Measurements from ENCODE around the gene ABLIM1. TPM values are rescaled to one million over a fixed set of nuclear protein-coding genes. Genes with fewer than 3 reads are reported as not detected.

ABLIM1 gene
- total RNA-seq, 2 experiments from 2014 or later: 62.3 to 64.1 TPM

DNA sequence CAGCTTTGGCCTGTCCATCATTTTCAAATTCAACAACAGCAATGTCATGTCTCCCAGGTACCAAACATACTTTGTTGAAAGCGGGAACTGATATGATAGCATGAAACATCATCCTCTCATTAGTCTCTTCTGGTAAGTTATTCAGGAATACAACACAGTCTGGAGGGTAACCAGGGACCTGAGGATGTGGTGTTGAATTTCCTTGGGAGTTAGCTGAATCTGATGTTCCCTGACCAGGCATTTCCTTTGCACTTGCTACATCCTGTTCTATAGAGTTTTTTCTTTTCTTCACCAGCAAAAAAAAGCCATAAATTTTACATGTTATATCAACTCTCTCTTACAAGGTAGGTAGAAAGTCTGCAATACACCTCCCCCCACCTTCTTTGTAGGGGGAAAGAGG, 156.0 kb downstream of the ABLIM1 start:
- CTCF ChIA-PET: interaction anchor here (0.7 to 9.0 kb wide), 5 partner anchors 15 to 198 kb away, joined by 3 to 149 read pairs (median 10); no protein-coding TSS in a partner anchor
- H3K9me3 Mint-ChIP-seq (ENCODE audit: insufficient read depth): no peaks in the 10 kb centered on the region
- POLR2A ChIA-PET: interaction anchor here (1.4 kb wide), 1 partner anchor 39 kb away, joined by 3 read pairs; no protein-coding TSS in a partner anchor
- peak overlapping the region; percentile 24 for H3K27ac Mint-ChIP-seq
- no peaks in the 10 kb centered on the region for H3K27me3 Mint-ChIP-seq (ENCODE audit: low read depth)
- ATAC-seq: no peak
- H3K36me3 Mint-ChIP-seq (ENCODE audit: low read depth): peaks cover 16% of the 10 kb centered on the region
- no peak for DNase-seq
- H3K4me3 Mint-ChIP-seq: no peak overlapping the region
- H3K4me1 Mint-ChIP-seq (ENCODE audit: low read depth): peaks cover 79% of the 10 kb centered on the region

DNA sequence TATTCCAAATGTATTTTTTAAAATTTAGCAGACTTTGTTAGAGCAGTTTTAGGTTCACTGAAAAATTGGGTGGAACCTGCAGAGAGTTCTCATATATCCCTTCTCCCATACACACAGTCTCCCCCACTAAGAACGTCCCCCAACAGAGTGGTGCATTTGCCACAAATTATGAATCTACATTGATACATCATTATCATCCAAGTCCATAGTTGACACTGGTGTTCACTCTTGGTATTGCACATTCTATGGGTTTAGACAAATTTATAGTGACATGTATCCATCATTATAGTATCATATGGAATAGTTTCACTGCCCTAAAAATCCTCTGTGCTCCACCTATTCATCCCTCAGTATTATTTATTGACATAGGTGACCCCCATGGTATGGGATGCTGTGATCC, 156.4 kb downstream of the ABLIM1 start:
- H3K27me3 Mint-ChIP-seq (ENCODE audit: low read depth): no peaks in the 10 kb centered on the region
- peak overlapping the region; percentile 24 for H3K27ac Mint-ChIP-seq
- H3K4me3 Mint-ChIP-seq: no peak overlapping the region
- peaks cover 16% of the 10 kb centered on the region for H3K36me3 Mint-ChIP-seq (ENCODE audit: low read depth)
- ATAC-seq: no peak
- POLR2A ChIA-PET: interaction anchor here (1.4 to 2.9 kb wide), 2 partner anchors 40 kb away, joined by 3 to 11 read pairs; no protein-coding TSS in a partner anchor
- no peak for DNase-seq
- no peaks in the 10 kb centered on the region for H3K9me3 Mint-ChIP-seq (ENCODE audit: insufficient read depth)
- H3K4me1 Mint-ChIP-seq (ENCODE audit: low read depth): peaks cover 79% of the 10 kb centered on the region
- CTCF ChIA-PET: interaction anchor here (1.6 to 9.0 kb wide), 5 partner anchors 16 to 198 kb away, joined by 4 to 149 read pairs (median 10); no protein-coding TSS in a partner anchor

DNA sequence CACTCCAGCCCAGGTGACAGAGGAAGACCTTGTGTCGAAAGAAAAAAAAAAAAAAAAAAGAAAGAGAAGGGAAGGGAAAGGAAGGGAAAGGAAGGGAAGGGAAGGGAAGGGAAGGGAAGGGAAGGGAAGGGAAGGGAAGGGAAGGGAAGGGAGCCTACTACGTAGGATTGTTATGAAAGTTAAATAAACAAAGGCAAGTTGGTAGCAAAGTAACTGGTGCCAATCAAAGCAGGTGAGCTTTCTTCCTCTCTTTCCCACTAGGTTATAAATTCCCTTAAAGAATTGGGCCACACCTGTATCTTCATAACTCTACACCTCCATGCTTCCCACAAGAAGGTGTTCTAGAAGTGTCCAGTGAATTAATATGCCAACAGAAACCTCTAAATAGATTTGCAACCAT, 157.4 kb downstream of the ABLIM1 start:
- no peak for DNase-seq

DNA sequence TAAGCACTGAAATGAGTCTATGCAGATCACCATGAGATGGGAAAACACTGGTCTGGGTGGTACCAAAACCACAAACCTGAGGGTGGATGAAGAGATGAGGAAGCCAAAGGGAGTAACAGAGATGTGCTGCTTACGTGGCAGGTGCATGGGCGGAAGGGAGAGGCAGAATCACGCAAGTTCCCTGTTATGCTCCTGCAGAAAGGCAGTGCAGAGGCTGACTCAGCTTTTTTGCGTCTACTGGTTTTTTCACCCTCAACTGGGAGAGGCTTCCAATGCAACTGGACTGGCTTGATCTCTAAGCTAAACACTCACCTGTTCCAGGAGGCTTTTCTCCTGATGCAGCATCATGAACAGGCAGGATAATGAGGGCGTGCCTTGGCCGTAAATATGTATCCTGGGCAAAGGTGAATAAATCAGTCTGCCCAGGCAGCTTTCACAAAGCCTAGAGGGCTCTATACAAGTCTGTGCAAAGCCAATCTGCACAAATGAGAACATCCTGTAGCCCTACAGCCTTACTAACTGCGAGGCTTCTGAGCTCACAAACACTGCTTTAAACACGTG, 158.4 kb downstream of the ABLIM1 start:
- Mint-ChIP-seq H3K9me3 (ENCODE audit: insufficient read depth) (no peaks in the 10 kb centered on the region), H3K27me3 (ENCODE audit: low read depth) (no peaks in the 10 kb centered on the region), H3K4me1 (ENCODE audit: low read depth) (peaks cover 80% of the 10 kb centered on the region), H3K27ac (peak overlapping the region; percentile 89), H3K36me3 (ENCODE audit: low read depth) (peaks cover 29% of the 10 kb centered on the region), H3K4me3 (peak overlapping the region; percentile 56)
- ChIA-PET POLR2A (interaction anchor here (0.9 to 2.9 kb wide), 7 partner anchors 14 to 357 kb away, joined by 3 to 11 read pairs (median 7); no protein-coding TSS in a partner anchor), CTCF (interaction anchor here (1.0 to 9.0 kb wide), 11 partner anchors 10 to 196 kb away, joined by 3 to 149 read pairs (median 5); no protein-coding TSS in a partner anchor)
- ATAC-seq: peak; percentile 66
- peak; percentile 64 for DNase-seq

More for the DNA sequence above, 157.4 kb downstream of the ABLIM1 start:
- CTCF ChIA-PET: interaction anchor here (1.1 to 9.0 kb wide), 11 partner anchors 9 to 197 kb away, joined by 3 to 149 read pairs (median 6); no protein-coding TSS in a partner anchor
- no peak for ATAC-seq
- Mint-ChIP-seq H3K4me1 (ENCODE audit: low read depth) (peaks cover 81% of the 10 kb centered on the region), H3K27ac (peak overlapping the region; percentile 89), H3K4me3 (no peak overlapping the region), H3K27me3 (ENCODE audit: low read depth) (no peaks in the 10 kb centered on the region), H3K9me3 (ENCODE audit: insufficient read depth) (no peaks in the 10 kb centered on the region), H3K36me3 (ENCODE audit: low read depth) (peaks cover 21% of the 10 kb centered on the region)
- POLR2A ChIA-PET: interaction anchor here (0.7 to 2.9 kb wide), 9 partner anchors 13 to 773 kb away, joined by 3 to 11 read pairs (median 6); no protein-coding TSS in a partner anchor

DNA sequence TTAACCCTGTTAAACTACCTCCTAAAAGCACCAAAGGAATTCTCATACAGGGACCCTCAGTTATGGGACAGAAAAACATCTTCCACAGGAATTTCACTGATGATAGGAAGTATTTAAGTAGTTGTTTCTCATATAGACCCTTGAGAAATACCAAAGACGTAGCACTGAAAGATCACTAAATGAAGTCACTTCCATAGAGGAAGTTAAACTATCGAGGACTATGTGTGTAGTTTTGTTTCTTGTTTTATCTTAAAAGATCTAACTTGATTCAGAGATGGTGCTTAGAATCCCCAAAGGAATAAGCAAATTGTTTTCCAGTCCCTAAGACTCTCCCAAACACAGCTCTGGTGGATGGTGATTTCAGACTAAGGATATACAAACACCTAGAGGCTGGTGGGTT, 159.0 kb downstream of the ABLIM1 start:
- peaks cover 79% of the 10 kb centered on the region for H3K4me1 Mint-ChIP-seq (ENCODE audit: low read depth)
- no peaks in the 10 kb centered on the region for H3K9me3 Mint-ChIP-seq (ENCODE audit: insufficient read depth)
- H3K36me3 Mint-ChIP-seq (ENCODE audit: low read depth): peaks cover 30% of the 10 kb centered on the region
- DNase-seq (no peak), ATAC-seq (peak; percentile 27)
- peak overlapping the region; percentile 56 for H3K4me3 Mint-ChIP-seq
- CTCF ChIA-PET: interaction anchor here (0.7 to 9.0 kb wide), 11 partner anchors 11 to 287 kb away, joined by 3 to 149 read pairs (median 7); no protein-coding TSS in a partner anchor
- POLR2A ChIA-PET: interaction anchor here (1.1 to 2.9 kb wide), 5 partner anchors 14 to 44 kb away, joined by 3 to 11 read pairs (median 9); no protein-coding TSS in a partner anchor
- peak overlapping the region; percentile 89 for H3K27ac Mint-ChIP-seq
- no peaks in the 10 kb centered on the region for H3K27me3 Mint-ChIP-seq (ENCODE audit: low read depth)

DNA sequence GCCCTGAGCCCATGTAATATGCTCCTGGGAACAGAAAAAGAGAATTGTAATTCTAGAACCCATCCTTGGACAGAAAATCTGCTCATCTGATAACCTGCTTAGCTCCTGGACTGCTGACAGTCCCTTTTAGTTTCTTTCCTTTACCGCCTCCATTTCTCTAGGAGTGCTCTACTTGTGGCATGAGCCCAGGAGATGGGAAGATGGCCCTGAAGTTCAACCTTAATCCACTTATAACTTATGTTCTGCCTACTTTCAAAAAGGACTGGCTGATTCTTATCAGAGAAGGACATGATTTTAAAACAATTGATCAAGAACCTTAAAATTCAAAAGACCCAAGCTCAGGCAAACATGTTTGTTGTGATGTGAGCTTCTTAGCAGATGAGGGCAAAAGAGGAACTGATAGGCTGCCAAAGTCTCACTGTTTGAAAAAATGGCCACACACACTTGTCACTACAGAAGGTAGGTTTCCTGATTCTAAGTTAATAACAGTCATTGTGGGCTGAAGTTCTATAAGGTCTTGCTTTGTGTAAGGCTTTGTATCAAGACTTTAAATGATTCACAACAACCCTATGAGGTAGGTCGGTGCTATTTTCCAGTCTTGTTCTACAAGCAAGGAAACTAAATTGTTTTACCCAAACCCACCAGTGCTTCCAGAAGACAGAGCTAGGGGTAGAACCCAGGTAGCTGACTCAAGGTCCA, 159.5 kb downstream of the ABLIM1 start:
- peaks cover 24% of the 10 kb centered on the region for H3K36me3 Mint-ChIP-seq (ENCODE audit: low read depth)
- peak overlapping the region; percentile 89 for H3K27ac Mint-ChIP-seq
- POLR2A ChIA-PET: interaction anchor here (1.0 to 3.2 kb wide), 6 partner anchors 25 to 45 kb away, joined by 3 to 17 read pairs (median 10); no protein-coding TSS in a partner anchor
- no peaks in the 10 kb centered on the region for H3K9me3 Mint-ChIP-seq (ENCODE audit: insufficient read depth)
- H3K4me1 Mint-ChIP-seq (ENCODE audit: low read depth): peaks cover 82% of the 10 kb centered on the region
- no peaks in the 10 kb centered on the region for H3K27me3 Mint-ChIP-seq (ENCODE audit: low read depth)
- ATAC-seq (peak; percentile 24), DNase-seq (no peak)
- peak overlapping the region; percentile 56 for H3K4me3 Mint-ChIP-seq
- CTCF ChIA-PET: interaction anchor here (0.7 to 9.0 kb wide), 12 partner anchors 12 to 288 kb away, joined by 3 to 149 read pairs (median 6); no protein-coding TSS in a partner anchor

DNA sequence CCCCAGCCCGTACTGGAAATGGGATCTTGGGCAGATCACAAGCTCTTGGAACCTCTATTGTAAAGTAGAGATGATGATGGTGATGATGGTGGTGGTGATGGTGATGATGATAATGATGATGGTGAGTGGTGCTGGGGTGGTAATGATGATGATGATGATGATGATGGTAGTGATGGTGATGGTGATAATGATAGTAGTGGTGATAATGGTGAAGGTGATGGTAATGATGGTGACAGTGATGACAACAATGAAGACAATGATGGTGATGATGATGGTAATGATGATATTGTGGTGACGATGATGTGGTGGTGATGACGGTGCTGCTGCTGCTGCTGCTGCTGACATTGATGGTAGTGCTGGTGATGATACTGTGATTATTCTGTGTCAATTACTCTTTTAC, 162.8 kb downstream of the ABLIM1 start:
- Mint-ChIP-seq H3K36me3 (ENCODE audit: low read depth) (peaks cover 26% of the 10 kb centered on the region), H3K4me1 (ENCODE audit: low read depth) (peaks cover 84% of the 10 kb centered on the region), H3K27me3 (ENCODE audit: low read depth) (no peaks in the 10 kb centered on the region), H3K27ac (peak overlapping the region; percentile 1), H3K4me3 (no peak overlapping the region), H3K9me3 (ENCODE audit: insufficient read depth) (no peaks in the 10 kb centered on the region)
- ChIA-PET POLR2A (interaction anchor here (0.6 kb wide), 1 partner anchor 29 kb away, joined by 3 read pairs; no protein-coding TSS in a partner anchor), CTCF (interaction anchor here (0.9 to 2.0 kb wide), 5 partner anchors 13 to 44 kb away, joined by 3 to 8 read pairs (median 4); no protein-coding TSS in a partner anchor)
- ATAC-seq (no peak), DNase-seq (no peak)

DNA sequence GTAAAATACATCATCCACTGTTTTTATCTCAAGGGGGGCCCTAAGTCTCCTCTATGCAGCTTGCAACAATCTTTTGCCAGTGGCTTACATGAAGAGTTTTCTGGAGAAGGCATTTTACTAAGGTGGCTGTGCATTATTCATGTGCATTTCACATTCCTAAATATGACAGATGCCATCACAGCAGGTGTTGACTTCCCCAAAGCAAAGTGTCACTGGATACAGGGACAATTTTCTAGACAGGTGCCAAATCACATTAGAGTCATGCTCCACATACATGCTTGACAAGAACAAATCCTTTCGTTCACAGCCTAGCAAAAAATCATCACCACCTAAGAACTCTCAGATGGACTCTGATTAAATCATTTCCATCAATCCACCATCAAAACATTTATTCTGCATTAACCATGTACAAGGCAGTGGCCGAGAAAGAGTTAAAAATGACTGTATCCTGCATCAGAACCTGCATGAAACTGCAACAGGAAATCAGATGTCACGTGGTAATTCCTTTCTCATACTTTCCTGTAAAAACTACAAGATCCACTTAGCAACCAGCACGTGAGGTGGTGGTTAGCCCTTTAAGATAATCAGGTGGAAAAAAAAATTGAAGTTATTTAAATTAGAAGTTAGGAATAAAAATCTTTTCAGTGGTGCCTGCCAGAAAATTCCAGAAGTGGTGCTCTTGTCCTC, 165.6 kb downstream of the ABLIM1 start:
- H3K4me3 Mint-ChIP-seq: peak overlapping the region; percentile 53
- peaks cover 39% of the 10 kb centered on the region for H3K36me3 Mint-ChIP-seq (ENCODE audit: low read depth)
- ATAC-seq: peak; percentile 59
- DNase-seq: peak; percentile 66
- H3K4me1 Mint-ChIP-seq (ENCODE audit: low read depth): peaks cover 72% of the 10 kb centered on the region
- ChIA-PET POLR2A (interaction anchor here (0.6 to 2.7 kb wide), 6 partner anchors 21 to 52 kb away, joined by 3 to 10 read pairs (median 4); no protein-coding TSS in a partner anchor), CTCF (interaction anchor here (0.9 to 3.5 kb wide), 10 partner anchors 21 to 188 kb away, joined by 3 to 17 read pairs (median 4); no protein-coding TSS in a partner anchor)
- H3K27me3 Mint-ChIP-seq (ENCODE audit: low read depth): no peaks in the 10 kb centered on the region
- no peaks in the 10 kb centered on the region for H3K9me3 Mint-ChIP-seq (ENCODE audit: insufficient read depth)
- peak overlapping the region; percentile 68 for H3K27ac Mint-ChIP-seq

DNA sequence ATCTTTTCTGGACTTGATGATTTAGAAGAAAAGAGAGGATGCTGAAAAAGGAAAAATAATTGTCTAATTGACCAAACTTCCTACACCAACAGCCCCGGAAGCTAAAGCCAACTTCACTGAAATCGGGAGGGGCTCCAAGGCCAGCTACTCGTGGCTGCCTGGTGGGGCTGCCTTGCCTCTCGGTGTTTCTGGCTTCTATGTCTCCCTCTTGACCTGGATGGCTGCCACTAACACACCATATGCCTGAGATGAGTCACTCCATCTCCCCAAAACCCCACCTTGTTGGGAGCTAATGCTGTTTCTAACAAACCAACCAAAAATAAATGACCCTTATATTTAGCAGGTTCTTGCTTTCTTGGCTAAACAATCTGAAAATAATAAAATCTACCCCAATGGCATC, 166.1 kb downstream of the ABLIM1 start:
- Mint-ChIP-seq H3K4me3 (peak overlapping the region; percentile 53), H3K36me3 (ENCODE audit: low read depth) (peaks cover 45% of the 10 kb centered on the region), H3K27ac (peak overlapping the region; percentile 68), H3K27me3 (ENCODE audit: low read depth) (no peaks in the 10 kb centered on the region), H3K9me3 (ENCODE audit: insufficient read depth) (no peaks in the 10 kb centered on the region), H3K4me1 (ENCODE audit: low read depth) (peaks cover 69% of the 10 kb centered on the region)
- ChIA-PET POLR2A (interaction anchor here (0.6 to 2.7 kb wide), 5 partner anchors 27 to 94 kb away, joined by 3 to 10 read pairs (median 5); no protein-coding TSS in a partner anchor), CTCF (interaction anchor here (0.9 to 3.5 kb wide), 10 partner anchors 21 to 188 kb away, joined by 3 to 17 read pairs (median 4); no protein-coding TSS in a partner anchor)
- ATAC-seq (no peak), DNase-seq (no peak)

DNA sequence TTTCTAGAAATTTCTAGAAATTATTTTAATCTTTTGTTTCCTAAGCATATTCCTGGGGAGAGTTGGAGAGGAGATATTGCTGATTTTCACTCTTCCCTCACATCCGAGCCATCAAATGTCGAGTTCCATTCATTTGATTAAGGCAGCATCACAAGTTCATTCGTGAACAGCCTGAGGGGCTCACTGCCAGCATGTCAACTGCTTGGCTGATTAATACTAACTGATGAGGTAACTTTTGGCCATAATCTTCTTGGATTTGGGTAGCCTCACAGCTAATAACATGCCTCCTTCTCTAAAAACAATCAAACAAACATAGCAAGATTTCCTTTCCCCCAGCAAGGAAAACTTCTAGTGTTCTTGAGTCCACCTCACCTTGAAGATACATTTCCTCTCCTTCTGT, 166.7 kb downstream of the ABLIM1 start:
- POLR2A ChIA-PET: interaction anchor here (0.7 to 2.7 kb wide), 4 partner anchors 35 to 93 kb away, joined by 3 to 10 read pairs (median 6); no protein-coding TSS in a partner anchor
- Mint-ChIP-seq H3K27me3 (ENCODE audit: low read depth) (no peaks in the 10 kb centered on the region), H3K27ac (peak overlapping the region; percentile 68), H3K9me3 (ENCODE audit: insufficient read depth) (no peaks in the 10 kb centered on the region), H3K4me3 (peak overlapping the region; percentile 53), H3K36me3 (ENCODE audit: low read depth) (peaks cover 50% of the 10 kb centered on the region), H3K4me1 (ENCODE audit: low read depth) (peaks cover 65% of the 10 kb centered on the region)
- DNase-seq: no peak
- ATAC-seq: no peak
- CTCF ChIA-PET: interaction anchor here (0.9 to 3.5 kb wide), 10 partner anchors 9 to 187 kb away, joined by 3 to 17 read pairs (median 3); no protein-coding TSS in a partner anchor

Data from activated CD8-positive, alpha-beta T cell treated with anti-CD3 and anti-CD28 coated beads, Interleukin-2, amount 10 ng/mL, durations not matched to agents 7 days and 5 days (primary cell).